B cell (primary cell): ENCODE data around the gene PREX1. TPM values are rescaled to one million over a fixed set of nuclear protein-coding genes. Genes with fewer than 3 reads are reported as not detected.
A peak's percentile ranks its signal among the peaks of the same experiment; 100 is the strongest.

ENCODE experiments used
- ATAC-seq: fragments of 200-7000 bp; cut with Tn5 transposase; one replicate; pipeline ENCODE4 v1.10.0; 2021; ENCODE audit warnings: low read depth, mild to moderate bottlenecking, moderate number of reproducible peaks, moderate library complexity
- CTCF ChIA-PET: fragments of 350-600 bp; sonication (Branson Sonifier 250); formaldehyde crosslinking; loops from one replicate; lab custom pipeline; 2021; ENCODE audit warnings: antibody characterized with exemption, inconsistent platforms; lab: Charles Lee
- POLR2A ChIA-PET: fragments of 350-600 bp; sonication (Branson Sonifier 250); formaldehyde crosslinking; loops from one replicate; lab custom pipeline; 2021; ENCODE audit warnings: antibody characterized with exemption; lab: Charles Lee
- DNase-seq: peaks from one replicate; pipeline ENCODE4 v3.0.0; 2013
- H2AFZ ChIP-seq: 2 replicates; pipeline ENCODE4 v1.6.1; 2012; ENCODE audit warnings: mild to moderate bottlenecking, low read depth, low read length; ENCODE audit not compliant: insufficient read depth, poor library complexity, severe bottlenecking
- H3K27ac ChIP-seq, 2 donors: 1 replicate in 1 of 2; 2 replicates in 1 of 2; pipeline ENCODE4 v1.5.1; 2012 to 2013; ENCODE audit warnings: low read length in 2 of 2, mild to moderate bottlenecking in 2 of 2, moderate library complexity in 1 of 2
- H3K27me3 ChIP-seq, 4 experiments: fragments of 200-600 bp in 1 of 4; sonication (generic) in 1 of 4; replicated peaks in 1 of 4; 1 replicate in 2 of 4; 2 replicates in 2 of 4; pipeline versions ENCODE4 v1.6.1 to v1.7.0; 2013 to 2016; ENCODE audit warnings: low read length in 3 of 4, mild to moderate bottlenecking in 2 of 4, mixed read lengths in 1 of 4, moderate library complexity in 1 of 4; ENCODE audit not compliant: insufficient read depth in 4 of 4, control insufficient read depth in 3 of 4; ENCODE audit errors: control extremely low read depth in 1 of 4
- H3K36me3 ChIP-seq, 2 experiments: replicated peaks in 1 of 2; 1 replicate in 1 of 2; 2 replicates in 1 of 2; pipeline versions ENCODE4 v1.6.1 to v1.7.1; 2013; ENCODE audit warnings: low read length in 1 of 2; ENCODE audit not compliant: insufficient read depth in 2 of 2, control insufficient read depth in 1 of 2; ENCODE audit errors: control extremely low read depth in 1 of 2, extremely low read depth in 1 of 2
- H3K4me1 ChIP-seq, 2 donors: fragments of 200-600 bp in 1 of 2; sonication (generic) in 1 of 2; 1 replicate in 1 of 2; 2 replicates in 1 of 2; pipeline versions ENCODE4 v1.5.1 to v1.6.1; 2013 to 2017; ENCODE audit warnings: low read length in 2 of 2; ENCODE audit not compliant: control insufficient read depth in 2 of 2, insufficient read depth in 2 of 2
- H3K4me2 ChIP-seq: replicated peaks from 2 replicates; pipeline ENCODE3; 2012; ENCODE audit warnings: mild to moderate bottlenecking, low read depth, low read length; ENCODE audit not compliant: poor library complexity, severe bottlenecking
- H3K4me3 ChIP-seq, 5 experiments: fragments of 200-600 bp in 1 of 5; sonication (generic) in 1 of 5; 1 replicate in 3 of 5; 2 replicates in 2 of 5; pipeline versions ENCODE4 v1.5.1 to v1.7.0; 2011 to 2016; ENCODE audit warnings: low read length in 4 of 5, mild to moderate bottlenecking in 4 of 5, low read depth in 2 of 5, control low read depth in 1 of 5, moderate library complexity in 1 of 5; ENCODE audit not compliant: insufficient read depth in 1 of 5; ENCODE audit errors: control extremely low read depth in 1 of 5, extremely low read depth in 1 of 5
- H3K79me2 ChIP-seq: fragments of 200-600 bp; sonication (generic); one replicate; pipeline ENCODE4 v1.6.0; 2016; ENCODE audit warnings: low read length; ENCODE audit not compliant: control insufficient read depth, insufficient read depth
- H3K9ac ChIP-seq: fragments of 200-600 bp; sonication (generic); 2 replicates; pipeline ENCODE4 v1.6.1; 2017; ENCODE audit warnings: mild to moderate bottlenecking, low read length, moderate library complexity
- H3K9me3 ChIP-seq, 3 donors: one replicate each; pipeline versions ENCODE4 v1.6.1 to v1.7.1; 2013; ENCODE audit warnings: low read length in 2 of 3; ENCODE audit not compliant: control insufficient read depth in 2 of 3, insufficient read depth in 1 of 3; ENCODE audit errors: control extremely low read depth in 1 of 3
- H4K20me1 ChIP-seq: 2 replicates; pipeline ENCODE4 v1.6.0; 2012; ENCODE audit warnings: mild to moderate bottlenecking, low read length; ENCODE audit not compliant: insufficient read depth, control insufficient read depth, poor library complexity, severe bottlenecking
- H3K27ac Mint-ChIP-seq: one replicate; pipeline ENCODE4 v1.8.0; 2021; ENCODE audit warnings: mixed read lengths
- H3K27me3 Mint-ChIP-seq: one replicate; pipeline ENCODE4 v1.8.0; 2021; ENCODE audit warnings: mixed read lengths
- H3K4me1 Mint-ChIP-seq: one replicate; pipeline ENCODE4 v1.8.0; 2021; ENCODE audit warnings: mixed read lengths
- H3K4me3 Mint-ChIP-seq: one replicate; pipeline ENCODE4 v1.8.0; 2021; ENCODE audit warnings: mixed read lengths
- H3K9me3 Mint-ChIP-seq: one replicate; pipeline ENCODE4 v1.8.0; 2022; ENCODE audit warnings: mixed read lengths; ENCODE audit not compliant: insufficient read depth
- EZH2 ChIP-seq: IDR thresholded peaks from 2 replicates; pipeline ENCODE4 v1.6.1; 2012; ENCODE audit warnings: borderline replicate concordance, low read depth, mild to moderate bottlenecking, moderate library complexity, low read length; ENCODE audit not compliant: insufficient read depth, poor library complexity, severe bottlenecking
- WGBS: methylation state at CpG from one replicate; pipeline ENCODE4 v1.1.5; 2013; ENCODE audit warnings: missing lambda C conversion rate; ENCODE audit not compliant: insufficient coverage; 5-methylcytosine and 5-hydroxymethylcytosine counted together
- intact Hi-C: fragments of 100-400 bp; cut with micrococcal nuclease; formaldehyde crosslinking; loops from one replicate; pipeline ENCODE4 v1.10.0; 2022
- polyA plus RNA-seq: library from polyadenylated mRNA; depleted of rRNA; stranded (reverse); fragments of >200 nt; gene quantifications from 2 replicates; pipeline ENCODE4 v1.2.3, GENCODE V29; 2012
- total RNA-seq, 2 donors: library from RNA; stranded (reverse); fragments of 120-200 nt in 1 of 2; gene quantifications; 1 replicate in 1 of 2; 2 replicates in 1 of 2; pipeline versions ENCODE4 v1.2.3 to v1.2.4, GENCODE V29; 2013 to 2022
- TF ChIP-seq, protein P1 (sequence below): fragments of 200-600 bp; IDR thresholded peaks from one replicate; pipeline ENCODE4 v1.8.0; 2022; ENCODE audit warnings: antibody characterized with exemption, mild to moderate bottlenecking

Gene PREX1
- total and polyA plus RNA-seq, 2 donors (not counting 1 experiment from before 2014, with no cell fraction given), result 79.1 to 99.4 TPM

DNA sequence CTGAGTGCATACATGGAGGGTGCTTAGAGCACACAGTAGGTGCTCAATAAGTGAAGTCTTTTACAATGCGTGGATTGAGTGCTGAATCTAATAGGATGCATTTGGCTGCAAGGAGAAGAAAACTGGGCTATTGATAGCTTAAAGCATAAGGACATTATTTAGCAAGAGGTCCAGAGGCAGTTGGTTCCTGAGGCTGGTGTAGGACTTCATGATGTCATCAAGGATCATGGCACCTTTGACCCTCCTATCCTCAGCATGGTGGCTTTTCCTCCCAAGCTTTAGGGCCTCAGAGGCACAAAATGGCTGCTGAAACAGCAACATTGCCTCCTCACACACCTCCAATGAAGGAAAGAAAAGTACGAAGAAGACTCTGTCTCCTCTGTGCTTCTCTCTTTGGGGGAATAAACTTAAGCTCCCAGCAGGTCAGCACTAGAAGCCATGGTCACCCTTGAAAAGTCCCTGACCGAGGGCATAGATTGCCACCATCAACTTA, 3.1 kb upstream of the PREX1 start:
- no peak for ATAC-seq
- WGBS, result 100% methylated on average over 1 of the region's 3 CpGs
- TF ChIP-seq EZH2, result no peak
- TF ChIP-seq, protein P1, sequence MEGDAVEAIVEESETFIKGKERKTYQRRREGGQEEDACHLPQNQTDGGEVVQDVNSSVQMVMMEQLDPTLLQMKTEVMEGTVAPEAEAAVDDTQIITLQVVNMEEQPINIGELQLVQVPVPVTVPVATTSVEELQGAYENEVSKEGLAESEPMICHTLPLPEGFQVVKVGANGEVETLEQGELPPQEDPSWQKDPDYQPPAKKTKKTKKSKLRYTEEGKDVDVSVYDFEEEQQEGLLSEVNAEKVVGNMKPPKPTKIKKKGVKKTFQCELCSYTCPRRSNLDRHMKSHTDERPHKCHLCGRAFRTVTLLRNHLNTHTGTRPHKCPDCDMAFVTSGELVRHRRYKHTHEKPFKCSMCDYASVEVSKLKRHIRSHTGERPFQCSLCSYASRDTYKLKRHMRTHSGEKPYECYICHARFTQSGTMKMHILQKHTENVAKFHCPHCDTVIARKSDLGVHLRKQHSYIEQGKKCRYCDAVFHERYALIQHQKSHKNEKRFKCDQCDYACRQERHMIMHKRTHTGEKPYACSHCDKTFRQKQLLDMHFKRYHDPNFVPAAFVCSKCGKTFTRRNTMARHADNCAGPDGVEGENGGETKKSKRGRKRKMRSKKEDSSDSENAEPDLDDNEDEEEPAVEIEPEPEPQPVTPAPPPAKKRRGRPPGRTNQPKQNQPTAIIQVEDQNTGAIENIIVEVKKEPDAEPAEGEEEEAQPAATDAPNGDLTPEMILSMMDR, result no peak
- no peak overlapping the region for H3K4me3 ChIP-seq
- no peak overlapping the region for H3K4me2 ChIP-seq
- ChIA-PET POLR2A (interaction anchor here (2.0 kb wide), 1 partner anchor 10 kb away, joined by 6 read pairs; no protein-coding TSS in a partner anchor), CTCF (interaction anchor here (1.0 to 2.8 kb wide), 5 partner anchors 8 to 173 kb away, joined by 3 to 13 read pairs (median 5); no protein-coding TSS in a partner anchor)
- H3K9me3 ChIP-seq, result no peaks in the 10 kb centered on the region
- H3K27ac ChIP-seq, result no peak overlapping the region
- H3K79me2 ChIP-seq, result peaks cover 16% of the 10 kb centered on the region
- no peaks in the 10 kb centered on the region for H3K27me3 Mint-ChIP-seq
- H3K4me1 Mint-ChIP-seq, result peaks cover 44% of the 10 kb centered on the region
- no peak overlapping the region for H3K9ac ChIP-seq
- peak overlapping the region; percentile 68 for H3K27ac Mint-ChIP-seq
- H4K20me1 ChIP-seq, result peaks cover 12% of the 10 kb centered on the region
- H3K4me3 Mint-ChIP-seq, result no peak overlapping the region
- DNase-seq, result no peak
- peaks cover 25 to 35% of the 10 kb centered on the region in 2 donors for H3K4me1 ChIP-seq
- H3K9me3 Mint-ChIP-seq, result no peaks in the 10 kb centered on the region
- no peaks in the 10 kb centered on the region for H3K36me3 ChIP-seq
- no peaks in the 10 kb centered on the region for H3K27me3 ChIP-seq
- intact Hi-C loops, result no loop called here
- no peak overlapping the region for H2AFZ ChIP-seq

- Histone ChIP-seq H3K9me3 (no peaks in the 10 kb centered on the region), H3K4me3 (no peak overlapping the region), H2AFZ (no peak overlapping the region), H3K27ac (no peak overlapping the region), H3K79me2 (peaks cover 25% of the 10 kb centered on the region), H3K36me3 (peaks cover 0 to under 1% of the 10 kb centered on the region in 2 experiments), H3K27me3 (no peaks in the 10 kb centered on the region), H3K9ac (no peak overlapping the region), H3K4me1 (peaks cover 33 to 45% of the 10 kb centered on the region in 2 donors), H3K4me2 (no peak overlapping the region), H4K20me1 (peaks cover 12% of the 10 kb centered on the region)
- Mint-ChIP-seq H3K27me3 (no peaks in the 10 kb centered on the region), H3K27ac (no peak overlapping the region), H3K4me3 (no peak overlapping the region), H3K9me3 (no peaks in the 10 kb centered on the region), H3K4me1 (peaks cover 54% of the 10 kb centered on the region)
- ChIA-PET POLR2A (no interaction called here), CTCF (interaction anchor here (2.4 kb wide), 1 partner anchor 172 kb away, joined by 9 read pairs; no protein-coding TSS in a partner anchor)
- ATAC-seq (no peak), DNase-seq (no peak)
- TF ChIP-seq, protein P1, result no peak
- TF ChIP-seq EZH2, result no peak
- 100% methylated on average over 3 of the region's 4 CpGs for WGBS
- intact Hi-C loops, result loop anchor here (5.0 to 10.0 kb wide), 3 partner anchors 32 to 975 kb away; no protein-coding TSS in a partner anchor
Observed at GRCh38 chr20:48829940-48830339, 2.1 kb upstream of the PREX1 start.
